HCT116 (cell line): Measurements from ENCODE around the gene MBTPS1. TPM values are rescaled to one million over a fixed set of nuclear protein-coding genes. Genes with fewer than 3 reads are reported as not detected.

Source experiments
- ATAC-seq: fragments of 200-7000 bp; cut with Tn5 transposase; 2 replicates; pipeline ENCODE4 v1.9.1; 2020; ENCODE audit warnings: mild to moderate bottlenecking, moderate library complexity
- BruUV-seq: library from RNA; stranded (reverse); fragments of 400-500 nt; replicated peaks from 2 replicates; lab custom pipeline; 2021; lab: Mats Ljungman, UMichigan
- CTCF ChIA-PET: fragments of 300-600 bp; sonication (Branson Sonifier 250); formaldehyde crosslinking; loops from one replicate; lab custom pipeline; 2021; ENCODE audit warnings: antibody characterized with exemption; lab: Charles Lee
- POLR2A ChIA-PET: fragments of 300-600, 350-600 bp; sonication (Branson Sonifier 250); formaldehyde crosslinking; loops from one replicate; lab custom pipeline; 2021; ENCODE audit warnings: antibody characterized with exemption; lab: Charles Lee
- RAD21 ChIA-PET, 2 experiments: fragments of 300-600 bp; sonication (Branson Sonifier 250); formaldehyde crosslinking; loops; one replicate each; lab custom pipeline; 2023; ENCODE audit warnings: low total read pairs in 2 of 2; ENCODE audit not compliant: uncharacterized antibody in 2 of 2, unreplicated experiment in 2 of 2, low non-redundant PET in 1 of 2; lab: Charles Lee
- DNase-seq: peaks from one replicate; pipeline ENCODE4 v3.0.0-alpha.2; 2010; ENCODE audit warnings: low read depth, low spot score
- H2AFZ ChIP-seq: fragments of 200-600 bp; shearing (Covaris generic), sonication (generic); 2 replicates; pipeline ENCODE4 v1.6.1; 2017; ENCODE audit warnings: low read depth, mixed run types, mixed read lengths, antibody characterized with exemption, low read length; ENCODE audit not compliant: poor library complexity, severe bottlenecking
- H3K27ac ChIP-seq: 2 replicates; pipeline ENCODE4 v1.5.1; 2012; ENCODE audit warnings: low read depth, low read length
- H3K27me3 ChIP-seq: fragments of 200-600 bp; sonication (generic); 2 replicates; pipeline ENCODE4 v1.6.1; 2016; ENCODE audit warnings: mixed run types, low read length, mixed read lengths; ENCODE audit not compliant: insufficient read depth
- H3K36me3 ChIP-seq, 2 experiments: fragments of 200-500 bp in 1 of 2; fragments of 200-600 bp in 1 of 2; sonication (Bioruptor generic) in 1 of 2; sonication (generic) in 1 of 2; 2 replicates each; pipeline versions ENCODE4 v1.5.1 to v1.6.1; 2014 to 2016; ENCODE audit warnings: low read length in 2 of 2, inconsistent platforms in 1 of 2, mixed read lengths in 1 of 2, mixed run types in 1 of 2; ENCODE audit not compliant: insufficient read depth in 2 of 2, control insufficient read depth in 1 of 2
- H3K4me1 ChIP-seq, 2 experiments: fragments of 200-600 bp in 1 of 2; sonication (generic) in 1 of 2; 2 replicates each; pipeline versions ENCODE4 v1.5.1 to v1.6.1; 2012 to 2017; ENCODE audit warnings: low read length in 2 of 2, inconsistent platforms in 1 of 2, mild to moderate bottlenecking in 1 of 2, mixed read lengths in 1 of 2, mixed run types in 1 of 2, moderate library complexity in 1 of 2; ENCODE audit not compliant: insufficient read depth in 2 of 2, control insufficient read depth in 1 of 2
- H3K4me2 ChIP-seq: fragments of 200-600 bp; sonication (generic); 2 replicates; pipeline ENCODE4 v1.6.1; 2017; ENCODE audit warnings: mixed run types, low read length, mixed read lengths
- H3K4me3 ChIP-seq, 2 experiments: fragments of 200-600 bp in 1 of 2; sonication (generic) in 1 of 2; replicated peaks in 1 of 2; 2 replicates each; pipeline ENCODE4 v1.5.1; 2011 to 2016; ENCODE audit warnings: low read length in 2 of 2, control low read depth in 1 of 2, low read depth in 1 of 2, mild to moderate bottlenecking in 1 of 2, mixed read lengths in 1 of 2, mixed run types in 1 of 2
- H3K79me2 ChIP-seq: fragments of 200-600 bp; sonication (generic); 2 replicates; pipeline ENCODE4 v1.6.1; 2017; ENCODE audit warnings: mild to moderate bottlenecking, mixed run types, low read length, moderate library complexity, mixed read lengths; ENCODE audit not compliant: insufficient read depth
- H3K9ac ChIP-seq: fragments of 200-600 bp; sonication (generic); 2 replicates; pipeline ENCODE4 v1.6.1; 2016; ENCODE audit warnings: low read length, mixed read lengths
- H3K9me2 ChIP-seq: fragments of 200-600 bp; sonication (generic), shearing (Covaris generic); 2 replicates; pipeline ENCODE4 v1.6.1; 2017; ENCODE audit warnings: mixed run types, mild to moderate bottlenecking, moderate library complexity; ENCODE audit not compliant: insufficient read depth
- H3K9me3 ChIP-seq, 2 experiments: fragments of 200-500 bp in 1 of 2; fragments of 200-600 bp in 1 of 2; sonication (Bioruptor generic) in 1 of 2; sonication (generic) in 1 of 2; 2 replicates each; pipeline ENCODE4 v1.6.1; 2014 to 2017; ENCODE audit warnings: low read length in 2 of 2, mixed read lengths in 2 of 2, inconsistent platforms in 1 of 2, low read depth in 1 of 2, mild to moderate bottlenecking in 1 of 2, mixed run types in 1 of 2, moderate library complexity in 1 of 2; ENCODE audit not compliant: control insufficient read depth in 1 of 2, insufficient read depth in 1 of 2
- H4K20me1 ChIP-seq: fragments of 200-600 bp; sonication (generic), shearing (Covaris generic); 2 replicates; pipeline ENCODE4 v1.6.1; 2017; ENCODE audit warnings: mixed run types, mild to moderate bottlenecking, moderate library complexity; ENCODE audit not compliant: insufficient read depth
- CBX3 ChIP-seq: IDR thresholded peaks from 2 replicates; pipeline ENCODE4 v1.6.1; 2012; ENCODE audit warnings: low read depth
- CEBPB ChIP-seq: IDR thresholded peaks from 2 replicates; pipeline ENCODE4 v1.6.1; 2012; ENCODE audit warnings: low read depth
- EZH2phosphoT487 ChIP-seq: fragments of 200-600 bp; IDR thresholded peaks from 2 replicates; pipeline ENCODE4 v1.6.1; 2018; ENCODE audit warnings: antibody characterized with exemption, borderline replicate concordance
- FOSL1 ChIP-seq: IDR thresholded peaks from 2 replicates; pipeline ENCODE4 v1.6.1; 2012; ENCODE audit warnings: low read depth
- JUND ChIP-seq: IDR thresholded peaks from 2 replicates; pipeline ENCODE4 v1.6.1; 2012
- RAD21 ChIP-seq: IDR thresholded peaks from 2 replicates; pipeline ENCODE4 v1.6.1; 2012; ENCODE audit warnings: low read depth, mild to moderate bottlenecking
- SIN3A ChIP-seq: IDR thresholded peaks from 2 replicates; pipeline ENCODE4 v1.6.1; 2012; ENCODE audit warnings: low read depth
- SP1 ChIP-seq: IDR thresholded peaks from 2 replicates; pipeline ENCODE4 v1.6.1; 2012; ENCODE audit warnings: low read depth
- SRF ChIP-seq: IDR thresholded peaks from 2 replicates; pipeline ENCODE4 v1.6.1; 2012; ENCODE audit warnings: low read depth
- TCF7L2 ChIP-seq: IDR thresholded peaks from 2 replicates; pipeline ENCODE4 v1.7.0; 2011; ENCODE audit warnings: borderline replicate concordance, inconsistent platforms; ENCODE audit not compliant: insufficient read depth, insufficient read length; ENCODE audit errors: extremely low read depth
- ZNF274 ChIP-seq: fragments of 200-500 bp; sonication (Bioruptor generic); IDR thresholded peaks from 2 replicates; pipeline ENCODE4 v1.6.1; 2014; ENCODE audit warnings: mild to moderate bottlenecking, low read depth, low read length, inconsistent platforms
- intact Hi-C: fragments of 100-400 bp; cut with micrococcal nuclease; formaldehyde crosslinking; loops from 2 replicates; pipeline ENCODE4 v1.10.0; 2022
- total RNA-seq: library from RNA; stranded (reverse); gene quantifications from one replicate; pipeline ENCODE4 v1.2.1, GENCODE V29; 2021; ENCODE audit not compliant: unreplicated experiment
- TF ChIP-seq, protein P1 (sequence below): IDR thresholded peaks from 2 replicates; pipeline ENCODE4 v1.6.1; 2011; ENCODE audit warnings: mild to moderate bottlenecking, low read length, moderate library complexity; ENCODE audit not compliant: insufficient replicate concordance; ENCODE audit errors: extremely low read depth
- TF ChIP-seq, protein P2 (sequence below), 3 experiments: fragments of 200-600 bp in 1 of 3; sonication (generic) in 1 of 3; IDR thresholded peaks in 2 of 3; conservative IDR thresholded peaks in 1 of 3; 2 replicates each; pipeline ENCODE4 v1.5.1; 2012 to 2017; ENCODE audit warnings: low read depth in 2 of 3, low read length in 2 of 3, antibody characterized with exemption in 1 of 3, borderline replicate concordance in 1 of 3, control low read depth in 1 of 3, mild to moderate bottlenecking in 1 of 3, mixed read lengths in 1 of 3, mixed run types in 1 of 3, moderate library complexity in 1 of 3; ENCODE audit not compliant: insufficient read depth in 1 of 3
- TF ChIP-seq, protein P3 (sequence below): IDR thresholded peaks from 2 replicates; pipeline ENCODE4 v1.6.1; 2012; ENCODE audit warnings: low read depth
- TF ChIP-seq, protein P4 (sequence below): IDR thresholded peaks from 2 replicates; pipeline ENCODE4 v1.6.1; 2012

Gene MBTPS1
- total RNA-seq, 1 experiment from 2014 or later = 111 TPM

- Histone ChIP-seq H3K9me2 (no peaks in the 10 kb centered on the region), H3K27me3 (no peaks in the 10 kb centered on the region), H3K27ac (no peak overlapping the region), H3K4me2 (no peak overlapping the region), H3K79me2 (no peaks in the 10 kb centered on the region), H4K20me1 (no peaks in the 10 kb centered on the region), H2AFZ (no peak overlapping the region), H3K9ac (no peak overlapping the region), H3K36me3 (peaks cover 4 to 7% of the 10 kb centered on the region in 2 experiments; a peak in 2 of 4 replicates), H3K4me1 (no peaks in the 10 kb centered on the region), H3K4me3 (no peak overlapping the region), H3K9me3 (no peaks in the 10 kb centered on the region)
- POLR2A ChIA-PET = no interaction called here
- no TSS peak for BruUV-seq
- no peak for ATAC-seq
- no peak for DNase-seq
- intact Hi-C loops = loop anchor here (1.0 kb wide), 1 partner anchor 81 kb away; the partner anchor contains the start of gene NECAB2
- TF ChIP-seq, protein P1, sequence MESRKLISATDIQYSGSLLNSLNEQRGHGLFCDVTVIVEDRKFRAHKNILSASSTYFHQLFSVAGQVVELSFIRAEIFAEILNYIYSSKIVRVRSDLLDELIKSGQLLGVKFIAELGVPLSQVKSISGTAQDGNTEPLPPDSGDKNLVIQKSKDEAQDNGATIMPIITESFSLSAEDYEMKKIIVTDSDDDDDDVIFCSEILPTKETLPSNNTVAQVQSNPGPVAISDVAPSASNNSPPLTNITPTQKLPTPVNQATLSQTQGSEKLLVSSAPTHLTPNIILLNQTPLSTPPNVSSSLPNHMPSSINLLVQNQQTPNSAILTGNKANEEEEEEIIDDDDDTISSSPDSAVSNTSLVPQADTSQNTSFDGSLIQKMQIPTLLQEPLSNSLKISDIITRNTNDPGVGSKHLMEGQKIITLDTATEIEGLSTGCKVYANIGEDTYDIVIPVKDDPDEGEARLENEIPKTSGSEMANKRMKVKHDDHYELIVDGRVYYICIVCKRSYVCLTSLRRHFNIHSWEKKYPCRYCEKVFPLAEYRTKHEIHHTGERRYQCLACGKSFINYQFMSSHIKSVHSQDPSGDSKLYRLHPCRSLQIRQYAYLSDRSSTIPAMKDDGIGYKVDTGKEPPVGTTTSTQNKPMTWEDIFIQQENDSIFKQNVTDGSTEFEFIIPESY = no peak
- no peak for TF ChIP-seq SP1
- no peak for TF ChIP-seq SRF
- TF ChIP-seq SIN3A = no peak
- TF ChIP-seq, protein P2, sequence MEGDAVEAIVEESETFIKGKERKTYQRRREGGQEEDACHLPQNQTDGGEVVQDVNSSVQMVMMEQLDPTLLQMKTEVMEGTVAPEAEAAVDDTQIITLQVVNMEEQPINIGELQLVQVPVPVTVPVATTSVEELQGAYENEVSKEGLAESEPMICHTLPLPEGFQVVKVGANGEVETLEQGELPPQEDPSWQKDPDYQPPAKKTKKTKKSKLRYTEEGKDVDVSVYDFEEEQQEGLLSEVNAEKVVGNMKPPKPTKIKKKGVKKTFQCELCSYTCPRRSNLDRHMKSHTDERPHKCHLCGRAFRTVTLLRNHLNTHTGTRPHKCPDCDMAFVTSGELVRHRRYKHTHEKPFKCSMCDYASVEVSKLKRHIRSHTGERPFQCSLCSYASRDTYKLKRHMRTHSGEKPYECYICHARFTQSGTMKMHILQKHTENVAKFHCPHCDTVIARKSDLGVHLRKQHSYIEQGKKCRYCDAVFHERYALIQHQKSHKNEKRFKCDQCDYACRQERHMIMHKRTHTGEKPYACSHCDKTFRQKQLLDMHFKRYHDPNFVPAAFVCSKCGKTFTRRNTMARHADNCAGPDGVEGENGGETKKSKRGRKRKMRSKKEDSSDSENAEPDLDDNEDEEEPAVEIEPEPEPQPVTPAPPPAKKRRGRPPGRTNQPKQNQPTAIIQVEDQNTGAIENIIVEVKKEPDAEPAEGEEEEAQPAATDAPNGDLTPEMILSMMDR (IDR thresholded peaks at IDR 0.05 in 2 of 3, conservative IDR thresholded peaks at IDR 0.05 in 1 of 3; ENCODE audit: borderline replicate concordance in 1 of 3, insufficient read depth in 1 of 3, low read depth in 2 of 3, low read length in 2 of 3) = no peak
- TF ChIP-seq CEBPB = no peak
- no peak for TF ChIP-seq TCF7L2
- no peak for TF ChIP-seq JUND
- TF ChIP-seq, protein P3, sequence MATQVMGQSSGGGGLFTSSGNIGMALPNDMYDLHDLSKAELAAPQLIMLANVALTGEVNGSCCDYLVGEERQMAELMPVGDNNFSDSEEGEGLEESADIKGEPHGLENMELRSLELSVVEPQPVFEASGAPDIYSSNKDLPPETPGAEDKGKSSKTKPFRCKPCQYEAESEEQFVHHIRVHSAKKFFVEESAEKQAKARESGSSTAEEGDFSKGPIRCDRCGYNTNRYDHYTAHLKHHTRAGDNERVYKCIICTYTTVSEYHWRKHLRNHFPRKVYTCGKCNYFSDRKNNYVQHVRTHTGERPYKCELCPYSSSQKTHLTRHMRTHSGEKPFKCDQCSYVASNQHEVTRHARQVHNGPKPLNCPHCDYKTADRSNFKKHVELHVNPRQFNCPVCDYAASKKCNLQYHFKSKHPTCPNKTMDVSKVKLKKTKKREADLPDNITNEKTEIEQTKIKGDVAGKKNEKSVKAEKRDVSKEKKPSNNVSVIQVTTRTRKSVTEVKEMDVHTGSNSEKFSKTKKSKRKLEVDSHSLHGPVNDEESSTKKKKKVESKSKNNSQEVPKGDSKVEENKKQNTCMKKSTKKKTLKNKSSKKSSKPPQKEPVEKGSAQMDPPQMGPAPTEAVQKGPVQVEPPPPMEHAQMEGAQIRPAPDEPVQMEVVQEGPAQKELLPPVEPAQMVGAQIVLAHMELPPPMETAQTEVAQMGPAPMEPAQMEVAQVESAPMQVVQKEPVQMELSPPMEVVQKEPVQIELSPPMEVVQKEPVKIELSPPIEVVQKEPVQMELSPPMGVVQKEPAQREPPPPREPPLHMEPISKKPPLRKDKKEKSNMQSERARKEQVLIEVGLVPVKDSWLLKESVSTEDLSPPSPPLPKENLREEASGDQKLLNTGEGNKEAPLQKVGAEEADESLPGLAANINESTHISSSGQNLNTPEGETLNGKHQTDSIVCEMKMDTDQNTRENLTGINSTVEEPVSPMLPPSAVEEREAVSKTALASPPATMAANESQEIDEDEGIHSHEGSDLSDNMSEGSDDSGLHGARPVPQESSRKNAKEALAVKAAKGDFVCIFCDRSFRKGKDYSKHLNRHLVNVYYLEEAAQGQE = no peak
- TF ChIP-seq, protein P4, sequence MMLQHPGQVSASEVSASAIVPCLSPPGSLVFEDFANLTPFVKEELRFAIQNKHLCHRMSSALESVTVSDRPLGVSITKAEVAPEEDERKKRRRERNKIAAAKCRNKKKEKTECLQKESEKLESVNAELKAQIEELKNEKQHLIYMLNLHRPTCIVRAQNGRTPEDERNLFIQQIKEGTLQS = no peak
- TF ChIP-seq FOSL1 = no peak
- no peak for TF ChIP-seq EZH2phosphoT487
- no peak for TF ChIP-seq RAD21
- TF ChIP-seq CBX3 = no peak
- TF ChIP-seq ZNF274 = no peak
- CTCF ChIA-PET = no interaction called here
- RAD21 ChIA-PET = no interaction called here
Observed at GRCh38 chr16:84048871-84049270, 67.9 kb downstream of the MBTPS1 start.
